GM04503 (cell line): ENCODE measurements around the gene COL24A1.
"Not testable (repeated sequence)": the region's sequence is repeated elsewhere in the genome, so short reads cannot be mapped to it uniquely, and the experiment has no call there.

Experiments
- DNase-seq: peaks from one replicate; pipeline ENCODE4 v3.0.0-alpha.2; 2012; ENCODE audit warnings: low read depth

COL24A1 gene

DNA sequence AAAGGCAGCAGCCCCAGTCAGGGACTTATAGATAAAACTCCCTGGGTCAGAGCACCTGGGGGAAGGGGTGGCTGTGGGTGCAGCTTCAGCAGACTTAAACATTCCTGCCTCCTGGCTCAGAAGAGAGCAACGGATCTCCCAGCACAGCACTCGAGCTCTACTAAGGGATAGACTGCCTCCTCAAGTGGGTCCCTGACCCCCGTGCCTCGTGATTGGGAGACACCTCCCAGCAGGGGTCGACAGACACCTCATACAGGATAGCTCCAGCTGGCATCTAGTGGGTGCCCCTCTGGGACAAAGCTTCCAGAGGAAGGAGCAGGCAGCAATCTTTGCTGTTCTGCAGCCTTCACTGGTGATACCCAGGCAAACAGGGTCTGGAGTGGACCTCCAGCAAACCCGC, 84.1 kb downstream of the COL24A1 start:
- DNase-seq = not testable (repeated sequence)

DNA sequence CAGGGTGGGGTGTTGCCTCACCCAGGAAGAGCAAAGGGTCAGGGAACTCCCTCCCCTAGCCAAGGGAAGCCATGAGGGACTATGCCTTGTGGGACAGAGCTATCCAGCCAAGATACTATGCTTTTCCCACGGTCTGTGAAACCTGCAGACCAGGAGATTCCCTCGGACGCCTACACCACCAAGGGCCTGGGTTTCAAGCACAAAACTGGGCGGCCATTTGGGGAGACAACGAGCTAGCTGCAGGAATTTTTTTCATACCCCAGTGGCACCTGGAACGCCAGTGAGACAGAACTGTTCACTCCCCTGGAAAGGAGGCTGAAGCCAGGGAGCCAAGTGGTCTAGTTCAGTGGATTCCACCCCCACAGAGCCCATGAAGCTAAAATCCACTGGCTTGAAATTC, 84.7 kb downstream of the COL24A1 start:
- DNase-seq = not testable (repeated sequence)

GRCh38 chr1:86069757-86070145, 86.8 kb downstream of the COL24A1 start:
- no peak for DNase-seq

GRCh38 chr1:86068841-86069756, 87.5 kb downstream of the COL24A1 start:
- no peak for DNase-seq

GRCh38 chr1:86068271-86068721, 88.3 kb downstream of the COL24A1 start:
- no peak for DNase-seq

- DNase-seq = no peak
Measured at GRCh38 chr1:86067626-86068025, 88.9 kb downstream of the COL24A1 start.

GRCh38 chr1:86064899-86065298, 91.7 kb downstream of the COL24A1 start:
- no peak for DNase-seq

DNA sequence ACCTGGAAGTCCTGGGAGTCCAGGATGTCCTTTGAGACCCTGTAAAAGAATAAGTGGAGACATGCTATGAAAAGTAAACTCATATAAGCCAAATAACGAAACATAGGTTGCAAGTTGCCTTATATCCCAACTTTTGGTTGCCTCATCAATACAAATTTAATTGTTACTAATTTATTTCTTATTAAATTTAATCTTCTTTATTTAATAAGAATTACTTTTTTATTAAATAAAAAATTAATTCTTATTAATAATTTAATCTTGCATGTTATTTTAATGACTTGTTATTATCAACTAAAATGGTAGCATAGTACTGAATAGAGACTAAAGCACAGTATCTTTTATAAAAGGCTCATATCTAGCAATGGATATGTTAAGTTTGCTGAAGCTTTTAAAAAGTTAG, 92.9 kb downstream of the COL24A1 start:
- DNase-seq = no peak

DNA sequence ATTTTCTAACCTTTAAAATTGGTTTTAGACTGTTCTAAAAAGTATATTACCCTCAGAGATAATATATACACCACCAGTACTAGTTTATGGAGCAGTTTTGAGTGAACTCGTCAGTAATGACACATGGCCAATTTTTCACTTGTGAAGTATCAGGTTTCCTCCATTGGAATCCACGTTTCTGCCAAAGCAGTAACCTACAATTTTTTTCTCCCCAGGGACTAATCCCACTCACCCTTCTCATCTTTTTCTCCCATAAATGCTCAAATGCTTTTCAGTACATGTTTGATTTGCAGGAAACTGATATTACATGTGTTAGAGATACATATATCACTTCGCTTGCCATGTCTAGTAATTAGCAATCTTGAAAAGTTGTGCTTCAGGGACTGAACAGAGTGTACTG, 94.1 kb downstream of the COL24A1 start:
- DNase-seq = no peak

DNA sequence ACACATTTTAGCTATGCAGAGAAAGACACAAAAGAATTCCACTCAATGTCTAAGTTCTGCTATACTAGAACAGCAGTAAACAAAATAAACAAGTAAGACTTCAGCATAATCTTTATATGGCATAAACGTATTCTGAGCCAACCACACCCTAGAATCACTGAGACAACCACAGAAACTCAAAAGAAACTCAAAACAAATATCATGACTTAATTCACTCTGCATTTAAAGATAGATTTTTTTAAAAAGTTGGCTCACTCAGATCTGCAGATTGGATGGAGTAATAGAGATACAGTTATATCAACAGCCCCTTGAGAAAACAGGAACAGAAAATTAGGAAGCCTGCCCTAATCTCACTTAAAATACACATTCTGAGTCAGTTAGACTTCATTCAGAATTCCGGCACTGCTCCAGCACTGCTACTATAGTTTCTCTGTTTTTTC, 95.0 kb downstream of the COL24A1 start:
- DNase-seq = no peak

DNA sequence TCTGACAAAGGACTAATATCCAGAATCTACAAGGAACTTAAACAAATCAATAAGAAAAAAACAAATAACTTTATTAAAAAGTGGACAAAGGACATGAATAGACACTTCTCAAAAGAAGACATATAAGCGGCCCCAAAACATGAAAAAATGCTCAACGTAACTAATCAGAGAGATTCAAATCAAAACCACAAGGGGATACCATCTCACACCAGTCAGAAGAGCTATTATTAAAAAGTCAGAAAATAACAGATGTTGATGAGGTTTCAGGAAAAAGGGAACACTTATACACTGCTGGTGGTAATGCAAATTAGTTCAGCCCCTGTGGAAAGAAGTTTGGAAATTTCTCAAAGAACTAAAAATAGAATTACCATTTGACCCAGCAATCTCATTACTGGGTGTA, 102.2 kb downstream of the COL24A1 start:
- no peak for DNase-seq

DNA sequence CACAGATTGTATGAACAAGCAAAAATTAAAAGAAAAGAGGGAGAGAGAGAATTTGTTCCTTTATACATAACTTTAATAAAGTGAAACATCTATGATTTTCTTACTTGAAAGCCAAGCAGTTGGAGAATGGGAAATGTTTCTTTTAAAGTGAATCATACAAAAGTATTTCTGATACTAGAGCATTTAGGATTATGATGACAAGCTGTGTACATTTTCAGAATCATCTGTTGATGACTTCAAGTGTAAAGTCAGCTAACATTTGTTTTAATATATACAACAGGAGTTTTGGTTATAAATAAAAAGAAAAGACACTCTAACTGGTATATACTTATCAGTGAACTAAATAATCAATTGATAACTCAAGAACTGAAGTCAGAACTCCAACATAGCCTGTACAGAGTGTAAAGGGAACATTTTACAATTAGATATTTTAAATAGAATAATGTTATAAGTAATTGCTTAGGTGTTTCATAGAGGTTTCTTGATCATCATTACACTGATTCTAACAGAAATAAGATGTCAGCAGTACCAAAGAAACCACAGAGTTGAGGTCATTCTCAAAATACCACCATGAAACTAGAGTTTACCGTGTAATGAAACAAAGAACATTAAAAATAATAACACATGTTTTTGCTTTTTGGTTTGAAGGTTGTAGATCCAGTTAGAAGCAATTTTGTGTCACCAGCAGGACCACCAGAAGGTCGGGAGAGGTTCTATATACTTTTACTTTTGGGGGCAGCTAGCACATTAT, 103.4 kb downstream of the COL24A1 start:
- DNase-seq = no peak

DNA sequence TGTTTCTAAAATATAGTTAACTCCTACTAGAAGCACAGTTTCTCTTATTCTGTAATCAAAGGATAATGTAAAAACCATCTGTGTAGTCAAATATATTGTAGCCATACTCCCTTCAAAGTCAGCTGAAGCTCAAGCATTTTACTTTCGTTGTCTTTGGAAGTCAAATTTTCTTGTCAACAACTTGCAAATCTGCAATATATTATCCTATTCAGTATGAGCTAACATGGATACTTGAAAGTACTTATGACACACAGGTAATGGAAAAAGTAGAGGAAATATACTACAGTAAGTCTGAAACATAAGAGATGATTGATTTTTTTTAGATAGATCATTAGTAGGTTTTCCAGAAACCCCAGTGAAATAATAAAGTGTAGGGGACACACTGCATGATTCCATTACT, 121.5 kb downstream of the COL24A1 start:
- no peak for DNase-seq

- DNase-seq = no peak
Measured at GRCh38 chr1:86030180-86030579, 126.4 kb downstream of the COL24A1 start.

DNA sequence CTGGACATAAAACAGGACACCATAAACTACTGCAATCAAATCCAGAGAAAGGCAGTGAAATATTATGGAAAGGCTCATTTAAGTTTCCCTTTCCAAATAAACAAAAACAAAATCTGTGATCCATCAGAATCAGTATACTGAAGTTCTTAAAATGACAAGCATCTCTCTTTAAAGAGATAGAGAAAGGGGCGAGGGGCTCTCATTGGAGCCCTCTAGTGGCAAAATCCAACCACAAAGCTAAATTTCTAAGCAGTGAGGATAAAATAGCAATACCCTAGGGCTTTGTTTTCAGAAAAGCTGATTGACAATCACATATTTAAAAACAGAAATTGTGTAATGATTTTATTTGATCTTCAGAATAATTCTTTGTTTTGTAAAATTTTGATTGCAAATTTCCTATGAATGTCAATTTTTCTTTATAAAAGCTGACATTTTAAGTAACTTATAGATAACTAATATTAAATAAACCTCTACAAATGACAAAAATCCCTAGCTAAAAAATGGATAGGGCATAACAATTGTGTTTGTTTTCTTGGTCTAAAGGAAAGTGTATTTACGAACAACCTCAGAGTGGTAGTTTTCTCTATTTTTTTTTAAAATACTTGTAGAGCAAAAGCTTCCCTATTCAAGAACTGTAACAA, 138.2 kb downstream of the COL24A1 start:
- no peak for DNase-seq

DNA sequence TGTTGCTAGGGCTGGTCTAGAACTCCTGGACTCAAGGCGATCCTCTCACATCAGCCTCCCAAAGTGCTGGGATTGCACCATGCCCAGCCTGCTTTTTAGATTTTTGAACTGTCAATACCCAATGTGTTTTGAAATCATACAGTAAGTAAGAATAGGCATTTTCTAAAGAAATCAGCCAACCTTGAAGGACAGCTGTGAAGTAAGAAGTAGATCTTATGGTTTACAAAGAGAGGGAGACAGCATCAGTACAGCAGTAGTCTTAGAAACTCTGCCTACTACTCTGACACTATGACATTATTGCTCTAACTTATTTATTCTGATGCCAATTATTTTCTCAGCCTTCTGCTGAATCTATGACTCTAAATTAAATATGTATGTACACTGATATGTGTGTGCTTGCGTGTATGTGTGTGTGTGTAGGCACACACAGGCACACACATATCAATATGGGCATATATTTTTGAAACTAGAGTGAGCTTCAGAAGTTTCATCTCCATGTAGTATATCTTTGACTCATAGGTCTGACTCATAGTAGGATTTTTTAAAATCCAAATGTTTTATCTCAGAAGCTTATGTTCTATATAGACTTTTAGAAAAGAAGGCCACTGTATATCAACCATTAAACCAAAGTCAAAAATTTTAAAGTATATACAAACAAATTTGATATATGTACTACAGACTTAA, 140.4 kb downstream of the COL24A1 start:
- no peak for DNase-seq

GRCh38 chr1:86015375-86015774, 141.2 kb downstream of the COL24A1 start:
- no peak for DNase-seq

- DNase-seq = no peak
Measured at GRCh38 chr1:86000601-86001000, 156.0 kb downstream of the COL24A1 start.

- no peak for DNase-seq
Measured at GRCh38 chr1:85998105-85998855, 158.3 kb downstream of the COL24A1 start.

GRCh38 chr1:85992791-85993190, 163.8 kb downstream of the COL24A1 start:
- peak; percentile 37 for DNase-seq

DNA sequence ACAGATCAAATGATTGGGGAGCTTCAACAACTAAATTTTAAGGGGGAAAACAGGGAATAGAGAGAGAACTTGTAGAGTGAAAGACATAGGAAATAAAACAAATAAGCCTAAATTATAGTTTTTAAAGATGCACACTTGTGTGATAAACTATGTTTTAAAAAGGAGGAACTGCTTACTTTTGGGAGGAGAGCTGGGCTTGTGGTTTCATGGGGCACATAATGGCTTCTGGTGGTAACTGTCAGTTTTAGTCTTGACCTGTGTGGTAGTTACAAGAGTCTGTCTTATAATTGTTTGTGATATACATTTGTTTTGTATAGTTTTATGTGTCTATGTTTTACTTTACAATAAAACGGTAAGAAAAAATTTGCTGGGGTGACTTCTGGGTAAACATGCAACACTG, 165.3 kb downstream of the COL24A1 start:
- no peak for DNase-seq
